ENCODE results near the gene CLTC. TPM values are rescaled to one million over a fixed set of nuclear protein-coding genes. Genes with fewer than 3 reads are reported as not detected.

CLTC gene
- total and polyA plus RNA-seq, 2 of the 8 experiments (the other 6 are each of a cell fraction or from before 2014, with no cell fraction given) = 175 to 283 TPM

DNA sequence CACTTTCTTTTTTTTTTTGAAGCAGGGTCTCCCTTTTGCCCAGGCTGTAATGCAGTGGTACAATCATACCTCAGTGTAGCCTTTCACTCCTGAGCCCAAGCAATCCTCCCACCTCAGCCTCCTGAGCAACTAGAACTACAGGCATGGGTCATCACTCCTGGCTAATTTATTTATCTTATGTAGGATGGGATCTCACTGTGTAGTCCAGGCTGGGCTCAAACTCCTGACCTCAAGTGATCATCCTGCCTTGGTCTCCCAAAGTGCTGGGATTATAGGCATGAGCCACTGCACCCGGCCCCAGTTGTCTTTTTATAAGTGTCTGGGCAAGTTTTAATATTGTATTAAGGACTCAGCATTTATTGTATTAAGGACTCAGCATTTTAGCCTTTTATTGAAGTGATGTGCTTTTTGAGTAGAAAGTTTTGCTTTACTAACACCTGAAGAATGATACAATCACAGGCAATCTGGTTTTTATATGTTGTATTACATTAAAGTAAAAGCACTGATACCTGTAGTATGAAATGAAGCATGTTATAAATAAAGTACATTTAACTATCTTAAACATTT is 110.7 kb downstream of the CLTC start:
- Histone ChIP-seq H2BK20ac (ENCODE audit: low read length) (no peak overlapping the region), H3K79me2 (ENCODE audit: control insufficient read depth in 1 of 2, insufficient read depth in 2 of 2, low read length in 2 of 2) (peaks cover 0 to 6% of the 10 kb centered on the region in 2 experiments; a peak in 1 of 4 replicates), H3K27ac (ENCODE audit: low read depth, low read length) (no peak overlapping the region), H4K20me1 (replicated peaks in 1 of 2; ENCODE audit: control insufficient read depth in 1 of 2, insufficient read depth in 2 of 2, low read length in 2 of 2) (peaks cover 0 to 2% of the 10 kb centered on the region in 2 experiments), H3K14ac (ENCODE audit: insufficient read length) (no peak overlapping the region), H3K18ac (ENCODE audit: extremely low read depth, low read length) (no peak overlapping the region), H4K8ac (ENCODE audit: extremely low read depth, insufficient read depth, low read length) (no peak overlapping the region), H3K4ac (replicated peaks; ENCODE audit: insufficient read length, low read depth, low read length) (no peak overlapping the region), H3K9me3 (ENCODE audit: insufficient read depth in 2 of 2, low read depth in 1 of 2, low read length in 1 of 2) (no peaks in the 10 kb centered on the region), H2BK15ac (ENCODE audit: low read length) (no peak overlapping the region), H3K9ac (replicated peaks in 1 of 4; ENCODE audit: extremely low read depth in 1 of 4, low read depth in 3 of 4, low read length in 3 of 4) (no peak overlapping the region), H3K79me1 (ENCODE audit: low read depth, low read length) (no peaks in the 10 kb centered on the region; the same call in 1 of the 2 replicates), H3K36me3 (ENCODE audit: control insufficient read depth in 2 of 4, insufficient read depth in 4 of 4, low read length in 3 of 4) (no peaks in the 10 kb centered on the region), H3K4me1 (replicated peaks in 1 of 4; ENCODE audit: control insufficient read depth in 3 of 4, insufficient read depth in 4 of 4, low read length in 3 of 4) (no peaks in the 10 kb centered on the region), H2AFZ (ENCODE audit: low read length) (no peak overlapping the region), H3K23ac (ENCODE audit: insufficient read length) (no peak overlapping the region), H3K23me2 (ENCODE audit: low read depth, low read length) (no peaks in the 10 kb centered on the region), H3K27me3 (replicated peaks in 1 of 4; ENCODE audit: control insufficient read depth in 3 of 4, extremely low read depth in 1 of 4, insufficient read depth in 3 of 4, low read length in 3 of 4) (no peaks in the 10 kb centered on the region), H2AK5ac (ENCODE audit: low read depth, low read length) (no peak overlapping the region), H3K56ac (replicated peaks; ENCODE audit: insufficient read length, low read depth, low read length) (no peak overlapping the region), H4K5ac (ENCODE audit: insufficient read length, low read depth, low read length) (no peak overlapping the region), H3K4me2 (ENCODE audit: insufficient read depth in 1 of 2, low read depth in 2 of 2, low read length in 2 of 2) (no peak overlapping the region), H4K91ac (replicated peaks; ENCODE audit: insufficient read length, low read length) (no peak overlapping the region), H3K4me3 (ENCODE audit: extremely low read depth in 1 of 4, insufficient read depth in 2 of 4, low read depth in 3 of 4, low read length in 4 of 4) (no peak overlapping the region), H2BK120ac (replicated peaks; ENCODE audit: low read depth, low read length) (no peak overlapping the region), H2BK5ac (ENCODE audit: low read depth, low read length) (no peak overlapping the region), H2BK12ac (ENCODE audit: low read depth, low read length) (no peak overlapping the region)
- WGBS, 2 experiments (ENCODE audit: extremely low coverage in 1 of 2, insufficient coverage in 1 of 2, insufficient read length in 1 of 2, insufficient replicate concordance in 2 of 2, low coverage in 1 of 2, low lambda C conversion rate in 2 of 2, missing lambda C conversion rate in 1 of 2) = 93% methylated on average over 1 of the region's 1 CpG; no CpG with 5 or more reads in 1 of the 2 experiments
- FAIRE-seq (no peak), DNase-seq (ENCODE audit: low read depth in 1 of 2, low spot score in 2 of 2) (no peak)
- no peak for TF ChIP-seq SP4 (IDR thresholded peaks at IDR 0.05; ENCODE audit: low read length)
- TF ChIP-seq SIN3A (conservative IDR thresholded peaks at IDR 0.05 in 1 of 2, IDR thresholded peaks at IDR 0.05 in 1 of 2; ENCODE audit: low read depth in 1 of 2, low read length in 2 of 2) = no peak
- no peak for TF ChIP-seq NRF1 (IDR thresholded peaks at IDR 0.05; ENCODE audit: low read depth, low read length)
- TF ChIP-seq SP1 (IDR thresholded peaks at IDR 0.05; ENCODE audit: low read depth, low read length) = no peak
- no peak for TF ChIP-seq JUND (IDR thresholded peaks at IDR 0.05; ENCODE audit: low read length)
- no peak for TF ChIP-seq GTF2F1 (IDR thresholded peaks at IDR 0.05; ENCODE audit: borderline replicate concordance, low read depth, low read length)
- no peak for TF ChIP-seq POLR2A (IDR thresholded peaks at IDR 0.05; ENCODE audit: control extremely low read depth in 1 of 2, low read depth in 2 of 2, low read length in 2 of 2)
- TF ChIP-seq GABPA (IDR thresholded peaks at IDR 0.05; ENCODE audit: borderline replicate concordance, insufficient read depth, low read length) = no peak
- ChIA-PET POLR2A (ENCODE audit: partially characterized antibody) (no interaction called here), CTCF (ENCODE audit: partially characterized antibody) (no interaction called here)

All from H1 (cell line).